Measurements from ENCODE around the gene GNG10. TPM values are rescaled to one million over a fixed set of nuclear protein-coding genes. Genes with fewer than 3 reads are reported as not detected.

Gene GNG10
- total RNA-seq, 1 experiment from 2014 or later, result 31.0 TPM

DNA sequence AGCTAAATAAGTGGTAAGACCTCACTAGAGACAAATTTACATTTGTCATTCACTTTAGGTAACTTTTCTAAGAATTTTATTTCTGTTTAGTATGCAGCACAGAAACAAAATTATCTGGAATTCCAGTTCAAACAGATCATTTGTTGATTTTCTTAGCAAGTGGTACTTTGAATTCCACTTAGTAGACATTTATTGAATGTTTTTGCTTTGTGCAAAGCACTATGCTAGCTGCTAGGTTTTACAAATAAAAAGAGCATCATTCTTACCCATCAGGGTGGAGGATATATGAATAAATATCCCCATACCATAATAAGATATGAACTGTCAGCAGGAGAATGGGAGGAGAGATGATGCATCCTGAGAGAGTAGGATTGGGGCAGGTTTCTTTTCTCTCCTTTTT is 35.4 kb downstream of the GNG10 start:
- Histone ChIP-seq H3K4ac (ENCODE audit: low read depth, low read length) (no peak overlapping the region), H3K14ac (ENCODE audit: insufficient read depth, low read length) (no peak overlapping the region), H3K9me3 (ENCODE audit: control insufficient read depth, low read depth, low read length) (no peaks in the 10 kb centered on the region), H4K91ac (ENCODE audit: insufficient read length, low read depth, low read length) (no peak overlapping the region), H3K23ac (ENCODE audit: insufficient read length, low read depth, low read length) (no peak overlapping the region), H3K18ac (ENCODE audit: insufficient read length, low read depth, low read length) (no peak overlapping the region), H3K27ac (ENCODE audit: insufficient read length, low read depth, low read length) (no peak overlapping the region), H4K5ac (ENCODE audit: insufficient read length, low read depth, low read length) (no peak overlapping the region), H3K4me1 (ENCODE audit: insufficient read depth, low read length) (no peaks in the 10 kb centered on the region), H3K27me3 (ENCODE audit: insufficient read depth, low read length) (no peaks in the 10 kb centered on the region), H3K9ac (ENCODE audit: extremely low read depth, insufficient read length, low read length) (no peak overlapping the region), H3K4me2 (ENCODE audit: insufficient read depth, insufficient read length, low read length) (no peak overlapping the region), H2AFZ (ENCODE audit: low read length) (no peak overlapping the region), H2BK20ac (ENCODE audit: low read depth, low read length, poor library complexity, severe bottlenecking) (no peak overlapping the region), H2BK5ac (ENCODE audit: insufficient read length, low read length) (no peak overlapping the region), H3T11ph (ENCODE audit: low read length) (no peak overlapping the region), H3K56ac (ENCODE audit: insufficient read length, low read depth, low read length) (no peak overlapping the region), H4K20me1 (ENCODE audit: control insufficient read depth, insufficient read depth, insufficient read length) (no peaks in the 10 kb centered on the region), H3K79me1 (ENCODE audit: insufficient read depth, low read depth, low read length, poor library complexity, severe bottlenecking) (no peaks in the 10 kb centered on the region), H2AK5ac (ENCODE audit: insufficient read length, low read length) (no peak overlapping the region), H3K23me2 (ENCODE audit: insufficient read length, low read depth, low read length, poor library complexity, severe bottlenecking) (no peaks in the 10 kb centered on the region), H2BK120ac (ENCODE audit: low read depth, low read length, poor library complexity, severe bottlenecking) (no peak overlapping the region), H3K79me2 (ENCODE audit: insufficient read depth, low read length) (no peaks in the 10 kb centered on the region), H4K8ac (replicated peaks; ENCODE audit: insufficient read length, low read depth, low read length) (no peak overlapping the region), H2BK15ac (ENCODE audit: low read depth, low read length) (no peak overlapping the region), H2BK12ac (ENCODE audit: insufficient read length, low read depth, low read length) (no peak overlapping the region)
- no peak for DNase-seq
- H3K36me3 Mint-ChIP-seq (ENCODE audit: insufficient read depth in 1 of 3, low read depth in 3 of 3), result no peaks in the 10 kb centered on the region; a peak in 1 of 7 replicates
- TF ChIP-seq, protein P1, sequence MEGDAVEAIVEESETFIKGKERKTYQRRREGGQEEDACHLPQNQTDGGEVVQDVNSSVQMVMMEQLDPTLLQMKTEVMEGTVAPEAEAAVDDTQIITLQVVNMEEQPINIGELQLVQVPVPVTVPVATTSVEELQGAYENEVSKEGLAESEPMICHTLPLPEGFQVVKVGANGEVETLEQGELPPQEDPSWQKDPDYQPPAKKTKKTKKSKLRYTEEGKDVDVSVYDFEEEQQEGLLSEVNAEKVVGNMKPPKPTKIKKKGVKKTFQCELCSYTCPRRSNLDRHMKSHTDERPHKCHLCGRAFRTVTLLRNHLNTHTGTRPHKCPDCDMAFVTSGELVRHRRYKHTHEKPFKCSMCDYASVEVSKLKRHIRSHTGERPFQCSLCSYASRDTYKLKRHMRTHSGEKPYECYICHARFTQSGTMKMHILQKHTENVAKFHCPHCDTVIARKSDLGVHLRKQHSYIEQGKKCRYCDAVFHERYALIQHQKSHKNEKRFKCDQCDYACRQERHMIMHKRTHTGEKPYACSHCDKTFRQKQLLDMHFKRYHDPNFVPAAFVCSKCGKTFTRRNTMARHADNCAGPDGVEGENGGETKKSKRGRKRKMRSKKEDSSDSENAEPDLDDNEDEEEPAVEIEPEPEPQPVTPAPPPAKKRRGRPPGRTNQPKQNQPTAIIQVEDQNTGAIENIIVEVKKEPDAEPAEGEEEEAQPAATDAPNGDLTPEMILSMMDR (conservative IDR thresholded peaks at IDR 0.05), result no peak
- H3K27ac Mint-ChIP-seq, result no peak overlapping the region
- peaks cover 0 to 3% of the 10 kb centered on the region in 2 experiments; a peak in 2 of 5 replicates for H3K9me3 Mint-ChIP-seq
- no peaks in the 10 kb centered on the region for H3K27me3 Mint-ChIP-seq (ENCODE audit: low read depth)
- peaks cover 0 to under 1% of the 10 kb centered on the region in 2 experiments; a peak in 1 of 4 replicates for H3K4me1 Mint-ChIP-seq
- H3K4me3 Mint-ChIP-seq, result no peak overlapping the region
